Mesendoderm (in vitro differentiated cells): ENCODE measurements around the gene FBN2.

Experiments used
- DNase-seq: peaks from one replicate; pipeline ENCODE4 v3.0.0; 2013
- H2AK5ac ChIP-seq: 2 replicates; pipeline ENCODE4 v1.6.1; 2013; ENCODE audit warnings: low read length, inconsistent platforms
- H2BK120ac ChIP-seq: 2 replicates; pipeline ENCODE4 v1.6.1; 2013; ENCODE audit warnings: low read depth, mild to moderate bottlenecking, low read length, moderate library complexity, mixed read lengths
- H2BK15ac ChIP-seq: replicated peaks from 2 replicates; pipeline ENCODE4 v1.6.1; 2013; ENCODE audit warnings: low read depth, mild to moderate bottlenecking, moderate library complexity
- H2BK5ac ChIP-seq: 2 replicates; pipeline ENCODE4 v1.6.1; 2013; ENCODE audit warnings: low read length, inconsistent platforms
- H3K18ac ChIP-seq: 2 replicates; pipeline ENCODE4 v1.6.1; 2013; ENCODE audit warnings: mild to moderate bottlenecking, low read length, mixed read lengths
- H3K23ac ChIP-seq: one replicate; pipeline ENCODE4 v1.6.1; 2013; ENCODE audit warnings: low read length
- H3K27ac ChIP-seq: 2 replicates; pipeline ENCODE4 v1.5.1; 2013; ENCODE audit warnings: low read depth, mild to moderate bottlenecking, inconsistent platforms, low read length, moderate library complexity
- H3K27me3 ChIP-seq: 2 replicates; pipeline ENCODE4 v1.6.1; 2013; ENCODE audit warnings: low read length, control low read depth, mild to moderate bottlenecking, inconsistent platforms; ENCODE audit not compliant: insufficient read depth, poor library complexity
- H3K36me3 ChIP-seq: 2 replicates; pipeline ENCODE4 v1.6.1; 2013; ENCODE audit warnings: low read length, inconsistent platforms; ENCODE audit not compliant: control insufficient read depth, insufficient read depth
- H3K4ac ChIP-seq: one replicate; pipeline ENCODE4 v1.6.1; 2013; ENCODE audit warnings: low read depth, mild to moderate bottlenecking, low read length, moderate library complexity
- H3K4me1 ChIP-seq: 2 replicates; pipeline ENCODE4 v1.6.1; 2013; ENCODE audit warnings: low read depth, low read length, inconsistent platforms; ENCODE audit not compliant: control insufficient read depth
- H3K4me2 ChIP-seq: 2 replicates; pipeline ENCODE4 v1.6.1; 2013; ENCODE audit warnings: low read length
- H3K4me3 ChIP-seq: 2 replicates; pipeline ENCODE4 v1.5.1; 2013; ENCODE audit warnings: mild to moderate bottlenecking, low read length
- H3K56ac ChIP-seq: one replicate; pipeline ENCODE4 v1.6.1; 2013; ENCODE audit warnings: low read length
- H3K79me1 ChIP-seq: 2 replicates; pipeline ENCODE4 v1.6.1; 2013; ENCODE audit warnings: low read length, inconsistent platforms
- H3K79me2 ChIP-seq: 2 replicates; pipeline ENCODE4 v1.6.1; 2013; ENCODE audit warnings: mild to moderate bottlenecking, low read length; ENCODE audit not compliant: control insufficient read depth, insufficient read depth
- H3K9ac ChIP-seq: 2 replicates; pipeline ENCODE4 v1.6.1; 2013; ENCODE audit warnings: low read length, inconsistent platforms
- H4K5ac ChIP-seq: one replicate; pipeline ENCODE4 v1.6.1; 2013; ENCODE audit warnings: low read length
- H4K8ac ChIP-seq: one replicate; pipeline ENCODE4 v1.6.1; 2013; ENCODE audit warnings: low read depth, mild to moderate bottlenecking, control low read depth, low read length, moderate library complexity
- WGBS: extraction: QIAGEN DNeasy Blood & Tissue Kit; methylation state at CpG from one replicate; pipeline ENCODE4 v1.1.7; 2013; ENCODE audit warnings: low lambda C conversion rate, missing lambda C conversion rate; ENCODE audit not compliant: insufficient coverage; ENCODE audit errors: extremely low coverage; 5-methylcytosine and 5-hydroxymethylcytosine counted together

The FBN2 gene

GRCh38 chr5:128538250-128539037, 399 bp upstream of the FBN2 start:
- no CpG with 5 or more reads among the region's 65 CpGs for WGBS
- H3K9ac ChIP-seq = peak overlapping the region; percentile 96
- peaks cover 27% of the 10 kb centered on the region for H3K79me2 ChIP-seq
- DNase-seq = peak; percentile 99
- H4K8ac ChIP-seq = no peak overlapping the region
- H3K27me3 ChIP-seq = no peaks in the 10 kb centered on the region
- peak overlapping the region; percentile 56 for H2BK120ac ChIP-seq
- H3K79me1 ChIP-seq = peaks cover 4% of the 10 kb centered on the region
- peak overlapping the region; percentile 10 for H3K4me3 ChIP-seq
- peak overlapping the region; percentile 66 for H2BK5ac ChIP-seq
- H2AK5ac ChIP-seq = no peak overlapping the region
- no peak overlapping the region for H3K23ac ChIP-seq
- no peak overlapping the region for H2BK15ac ChIP-seq
- H3K4me1 ChIP-seq = peaks cover 2% of the 10 kb centered on the region
- H3K27ac ChIP-seq = peak overlapping the region; percentile 90
- H3K36me3 ChIP-seq = peaks cover 3% of the 10 kb centered on the region
- H3K4me2 ChIP-seq = peak overlapping the region; percentile 21
- H3K56ac ChIP-seq = peak overlapping the region; percentile 81
- H3K18ac ChIP-seq = peak overlapping the region; percentile 91
- peak overlapping the region; percentile 92 for H3K4ac ChIP-seq
- no peak overlapping the region for H4K5ac ChIP-seq

GRCh38 chr5:128537221-128537999, 635 bp downstream of the FBN2 start:
- Histone ChIP-seq H3K56ac (peak overlapping the region; percentile 96), H3K36me3 (peaks cover 7% of the 10 kb centered on the region), H3K27ac (peak overlapping the region; percentile 90), H3K4me1 (peaks cover 2% of the 10 kb centered on the region), H3K4me3 (peak overlapping the region; percentile 93), H2BK120ac (peak overlapping the region; percentile 31), H3K4me2 (peak overlapping the region; percentile 31), H3K4ac (peak overlapping the region; percentile 66), H3K23ac (peak overlapping the region; percentile 95), H2BK15ac (no peak overlapping the region), H4K8ac (no peak overlapping the region), H4K5ac (no peak overlapping the region), H3K79me2 (peaks cover 34% of the 10 kb centered on the region), H3K9ac (peak overlapping the region; percentile 96), H2AK5ac (no peak overlapping the region), H3K27me3 (no peaks in the 10 kb centered on the region), H2BK5ac (peak overlapping the region; percentile 81), H3K18ac (peak overlapping the region; percentile 85), H3K79me1 (peaks cover 8% of the 10 kb centered on the region)
- DNase-seq = peak; percentile 67
- WGBS = no CpG with 5 or more reads among the region's 75 CpGs

DNA sequence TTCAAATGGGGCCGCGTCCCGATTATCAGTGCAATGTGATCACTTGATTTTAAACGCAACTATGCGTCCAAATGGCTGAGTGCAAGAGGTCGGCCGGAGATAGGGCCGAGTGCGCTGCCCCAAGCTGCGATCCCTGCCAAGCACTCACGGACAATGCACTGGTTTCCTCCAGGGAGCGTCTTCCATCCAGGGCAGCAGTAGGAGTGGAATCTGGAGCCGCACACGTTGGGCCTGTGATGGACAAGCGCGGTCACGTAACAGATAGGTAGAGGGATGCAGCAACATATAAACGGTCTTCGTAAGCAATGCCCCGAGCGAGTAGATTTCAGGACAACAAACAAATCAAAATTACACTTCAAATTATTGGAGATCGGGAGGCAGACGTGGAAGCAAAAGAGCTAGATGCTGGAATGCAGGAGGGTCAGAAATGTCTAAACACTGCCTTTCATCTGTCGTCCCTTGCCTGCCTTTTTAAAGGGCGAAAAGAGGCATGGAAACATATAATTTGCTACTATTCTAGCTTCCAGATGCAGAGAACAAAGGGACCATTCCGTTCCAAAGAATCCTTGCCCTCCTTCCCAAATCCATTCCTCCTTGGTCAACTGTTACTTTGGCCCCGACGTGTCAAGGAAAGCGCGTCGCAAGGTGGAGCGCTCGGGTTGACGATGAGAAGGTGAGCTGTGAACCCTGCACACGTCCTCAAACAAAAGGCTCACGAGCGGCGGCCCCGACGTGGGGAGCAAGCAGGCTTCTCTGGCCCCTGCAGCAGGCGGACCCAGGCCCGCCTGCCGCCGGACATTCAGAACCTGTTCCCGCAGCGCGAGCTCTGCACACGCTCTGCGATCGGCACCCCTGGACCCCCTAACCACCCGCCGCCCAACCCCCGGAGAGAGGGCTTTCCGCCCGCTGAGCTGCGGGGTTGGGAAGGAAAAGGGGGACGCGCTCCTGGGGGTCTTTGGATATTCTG, 1.5 kb downstream of the FBN2 start:
- peak overlapping the region; percentile 85 for H3K18ac ChIP-seq
- peak overlapping the region; percentile 96 for H3K56ac ChIP-seq
- H2BK120ac ChIP-seq = peak overlapping the region; percentile 31
- H3K79me1 ChIP-seq = peaks cover 11% of the 10 kb centered on the region
- peak overlapping the region; percentile 93 for H3K4me3 ChIP-seq
- no peak overlapping the region for H2AK5ac ChIP-seq
- H3K4me2 ChIP-seq = peak overlapping the region; percentile 86
- H3K27ac ChIP-seq = no peak overlapping the region
- H3K27me3 ChIP-seq = no peaks in the 10 kb centered on the region
- no CpG with 5 or more reads among the region's 58 CpGs for WGBS
- H3K79me2 ChIP-seq = peaks cover 38% of the 10 kb centered on the region
- H2BK5ac ChIP-seq = peak overlapping the region; percentile 13
- peak overlapping the region; percentile 66 for H3K4ac ChIP-seq
- DNase-seq = peak; percentile 85
- H3K9ac ChIP-seq = peak overlapping the region; percentile 96
- peaks cover 7% of the 10 kb centered on the region for H3K36me3 ChIP-seq
- no peak overlapping the region for H2BK15ac ChIP-seq
- H4K5ac ChIP-seq = no peak overlapping the region
- H3K23ac ChIP-seq = peak overlapping the region; percentile 95
- no peak overlapping the region for H4K8ac ChIP-seq
- peaks cover 2% of the 10 kb centered on the region for H3K4me1 ChIP-seq

DNA sequence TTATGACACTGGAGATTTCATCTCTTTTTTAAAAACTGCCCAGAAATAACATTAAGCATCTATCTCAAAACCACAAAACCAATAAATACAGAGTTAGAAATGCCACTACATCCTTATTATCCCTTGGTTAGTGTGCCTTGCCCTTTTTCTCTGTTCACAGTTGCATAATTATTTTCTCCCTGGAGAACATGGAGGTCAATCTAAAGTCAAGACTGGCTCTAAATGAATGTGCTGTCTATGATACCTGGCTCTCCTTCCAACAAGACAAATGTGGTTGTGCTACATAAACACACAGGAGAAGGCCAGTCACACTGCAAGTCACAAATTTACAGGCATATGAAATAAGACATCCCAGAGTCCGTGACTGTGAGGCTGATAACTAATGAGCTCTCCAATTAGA, 2.8 kb downstream of the FBN2 start:
- H4K5ac ChIP-seq = no peak overlapping the region
- no peak overlapping the region for H3K4ac ChIP-seq
- H3K27me3 ChIP-seq = no peaks in the 10 kb centered on the region
- no CpG with 5 or more reads among the region's 1 CpG for WGBS
- H3K36me3 ChIP-seq = peaks cover 7% of the 10 kb centered on the region
- peak overlapping the region; percentile 18 for H3K9ac ChIP-seq
- peaks cover 40% of the 10 kb centered on the region for H3K79me2 ChIP-seq
- no peak overlapping the region for H3K27ac ChIP-seq
- H3K56ac ChIP-seq = no peak overlapping the region
- no peak overlapping the region for H2BK120ac ChIP-seq
- H4K8ac ChIP-seq = no peak overlapping the region
- no peak overlapping the region for H3K23ac ChIP-seq
- H3K4me1 ChIP-seq = peaks cover 2% of the 10 kb centered on the region
- H2BK15ac ChIP-seq = no peak overlapping the region
- no peak overlapping the region for H3K18ac ChIP-seq
- H3K4me2 ChIP-seq = peak overlapping the region; percentile 27
- H2AK5ac ChIP-seq = no peak overlapping the region
- H3K79me1 ChIP-seq = peaks cover 11% of the 10 kb centered on the region
- H3K4me3 ChIP-seq = no peak overlapping the region
- no peak overlapping the region for H2BK5ac ChIP-seq
- DNase-seq = no peak

DNA sequence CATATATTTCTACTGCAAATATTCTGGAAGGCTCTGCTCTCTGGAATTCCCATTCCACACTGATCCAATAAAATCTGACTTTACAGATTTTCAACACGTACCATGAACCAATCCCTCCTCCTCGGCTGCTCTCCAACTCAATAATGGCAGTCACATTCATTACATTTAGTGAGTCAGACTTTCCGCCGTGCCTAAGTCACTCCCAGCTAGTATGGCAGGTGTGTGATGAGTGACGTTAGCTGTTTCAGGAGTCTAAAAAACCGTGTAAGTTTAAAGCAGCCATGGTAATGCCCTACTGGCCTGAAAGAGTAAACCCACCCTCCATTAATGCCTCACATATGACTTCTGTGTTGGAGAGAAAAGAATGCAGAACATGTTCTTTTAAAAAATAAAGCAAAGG, 3.3 kb downstream of the FBN2 start:
- H3K18ac ChIP-seq = no peak overlapping the region

More for the DNA sequence above, 3.3 kb downstream of the FBN2 start:
- H3K4me1 ChIP-seq = peaks cover 2% of the 10 kb centered on the region
- H3K4me3 ChIP-seq = no peak overlapping the region
- peak; percentile 69 for DNase-seq
- no peak overlapping the region for H2AK5ac ChIP-seq
- no peak overlapping the region for H4K5ac ChIP-seq
- no CpG with 5 or more reads among the region's 6 CpGs for WGBS
- no peak overlapping the region for H3K4ac ChIP-seq
- peaks cover 7% of the 10 kb centered on the region for H3K36me3 ChIP-seq
- H4K8ac ChIP-seq = no peak overlapping the region
- H3K9ac ChIP-seq = peak overlapping the region; percentile 27
- H2BK120ac ChIP-seq = no peak overlapping the region
- H3K79me2 ChIP-seq = peaks cover 40% of the 10 kb centered on the region
- H3K56ac ChIP-seq = no peak overlapping the region
- peak overlapping the region; percentile 26 for H3K4me2 ChIP-seq
- H2BK5ac ChIP-seq = no peak overlapping the region
- H3K27me3 ChIP-seq = no peaks in the 10 kb centered on the region
- peaks cover 12% of the 10 kb centered on the region for H3K79me1 ChIP-seq
- no peak overlapping the region for H3K27ac ChIP-seq
- no peak overlapping the region for H2BK15ac ChIP-seq
- no peak overlapping the region for H3K23ac ChIP-seq
